GM19463 (cell line): ENCODE data around the gene SP6.

Experiments
- ATAC-seq: cut with Tn5 transposase; IDR thresholded peaks from one replicate; pipeline ENCODE4 v1.9.1; 2021; ENCODE audit warnings: mild to moderate bottlenecking, moderate library complexity; ENCODE audit not compliant: unreplicated experiment

The SP6 gene

DNA sequence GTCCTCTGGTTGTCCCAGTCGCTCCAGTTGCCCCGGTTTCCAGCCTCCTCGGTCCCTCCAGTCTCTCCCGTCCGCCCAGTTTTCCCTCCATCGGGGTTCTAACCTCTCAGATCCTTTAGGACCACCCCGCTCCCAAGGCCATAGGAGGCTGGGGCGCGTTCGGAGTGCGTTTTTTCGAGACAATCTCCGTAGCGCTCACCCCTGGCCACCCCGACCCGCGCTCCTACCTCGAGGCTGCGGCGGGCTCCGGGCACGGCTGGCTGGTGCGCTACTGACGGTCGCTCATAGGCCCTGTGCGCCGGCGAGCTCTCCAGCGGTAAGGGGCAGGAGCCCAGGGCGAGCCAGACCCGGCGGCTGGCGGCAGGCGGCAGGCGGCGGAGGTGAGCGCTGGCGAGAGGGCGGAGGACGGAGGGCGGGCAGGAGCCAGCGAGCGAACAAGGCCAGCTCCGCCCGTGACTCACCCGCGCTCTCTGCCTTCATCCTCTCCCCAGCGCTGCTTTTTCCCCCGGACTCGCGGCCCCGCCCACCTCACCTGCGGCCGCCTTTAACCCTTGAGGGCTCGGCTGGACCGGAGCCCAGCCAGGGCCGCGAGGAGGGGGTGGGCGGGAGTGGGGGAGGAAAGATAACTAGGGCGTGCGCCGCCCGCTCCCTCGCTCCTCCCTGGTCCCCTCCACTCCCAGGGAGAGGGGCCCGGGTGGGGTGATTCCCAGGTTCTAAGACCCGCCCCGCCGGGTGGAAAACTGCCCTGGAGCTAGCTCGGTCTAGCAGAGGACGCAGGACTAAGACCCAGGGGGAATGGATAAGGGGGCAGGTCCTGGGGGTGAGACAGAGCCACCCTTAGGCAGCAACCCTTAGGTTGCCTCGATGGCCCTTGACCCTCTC lies at the start of gene SP6:
Gene SP6, minus strand, starts transcription at position 472 of the 882 bp plus-strand sequence. CDS start 2,734 bp downstream, outside the sequence.
- ATAC-seq: no peak

DNA sequence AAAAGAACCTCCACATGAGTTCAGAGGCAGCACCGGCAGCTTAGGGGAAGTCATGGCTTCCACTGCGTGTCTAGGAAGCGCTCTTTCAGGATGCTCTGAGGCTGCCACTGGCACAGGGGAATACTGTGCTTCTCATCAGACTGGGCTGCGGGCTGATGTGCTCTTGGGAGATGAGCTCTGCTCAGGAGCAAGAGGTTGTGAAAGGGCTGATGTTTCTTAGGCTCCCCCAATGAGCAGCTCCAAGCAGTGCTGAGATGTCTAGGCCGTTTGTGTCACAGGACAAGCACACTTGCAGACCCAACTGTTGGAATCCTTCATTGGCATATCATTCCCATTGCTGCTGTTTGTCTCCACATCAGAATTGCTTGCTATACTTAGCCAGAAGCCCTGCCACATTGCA lies 48.7 kb upstream of the SP6 start:
- ATAC-seq: no peak

DNA sequence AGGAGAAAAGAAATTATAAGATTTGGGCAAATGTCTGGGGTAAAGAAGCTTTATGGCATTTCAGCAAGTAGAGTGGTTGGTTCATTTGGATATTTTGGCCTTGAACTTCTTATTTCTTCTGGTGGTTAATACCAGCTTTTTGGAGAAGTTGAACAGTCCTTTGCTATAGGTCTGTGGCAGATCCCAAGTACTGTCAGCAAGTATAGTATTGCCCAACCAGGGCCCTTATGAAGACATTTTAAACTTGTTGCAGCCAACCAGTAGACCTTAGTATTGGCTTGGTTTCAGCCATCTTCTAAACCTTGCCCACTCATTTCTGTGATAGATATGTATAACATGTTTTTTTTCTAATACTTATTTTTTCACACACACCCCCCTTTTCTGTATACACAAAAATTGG lies 47.3 kb upstream of the SP6 start:
- no peak for ATAC-seq

DNA sequence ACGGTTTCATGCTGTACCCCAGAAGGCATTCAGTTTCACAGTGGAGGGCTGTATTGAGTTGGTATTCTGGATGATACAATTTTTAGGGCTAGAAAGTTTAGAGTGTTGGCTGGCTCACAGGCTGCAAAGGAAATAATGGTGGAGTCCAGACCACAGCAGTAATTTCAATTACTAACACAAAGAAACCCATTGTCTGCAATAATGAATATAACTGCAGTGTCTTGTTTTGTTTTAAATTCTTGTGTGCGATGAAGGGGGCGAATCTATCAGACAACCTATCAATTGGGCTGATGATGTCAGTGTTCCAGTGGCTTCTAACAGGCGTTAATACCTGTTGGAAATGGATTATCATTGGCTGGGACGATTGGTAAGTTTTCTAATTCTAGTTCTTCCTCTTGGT lies 46.6 kb upstream of the SP6 start:
- no peak for ATAC-seq

DNA sequence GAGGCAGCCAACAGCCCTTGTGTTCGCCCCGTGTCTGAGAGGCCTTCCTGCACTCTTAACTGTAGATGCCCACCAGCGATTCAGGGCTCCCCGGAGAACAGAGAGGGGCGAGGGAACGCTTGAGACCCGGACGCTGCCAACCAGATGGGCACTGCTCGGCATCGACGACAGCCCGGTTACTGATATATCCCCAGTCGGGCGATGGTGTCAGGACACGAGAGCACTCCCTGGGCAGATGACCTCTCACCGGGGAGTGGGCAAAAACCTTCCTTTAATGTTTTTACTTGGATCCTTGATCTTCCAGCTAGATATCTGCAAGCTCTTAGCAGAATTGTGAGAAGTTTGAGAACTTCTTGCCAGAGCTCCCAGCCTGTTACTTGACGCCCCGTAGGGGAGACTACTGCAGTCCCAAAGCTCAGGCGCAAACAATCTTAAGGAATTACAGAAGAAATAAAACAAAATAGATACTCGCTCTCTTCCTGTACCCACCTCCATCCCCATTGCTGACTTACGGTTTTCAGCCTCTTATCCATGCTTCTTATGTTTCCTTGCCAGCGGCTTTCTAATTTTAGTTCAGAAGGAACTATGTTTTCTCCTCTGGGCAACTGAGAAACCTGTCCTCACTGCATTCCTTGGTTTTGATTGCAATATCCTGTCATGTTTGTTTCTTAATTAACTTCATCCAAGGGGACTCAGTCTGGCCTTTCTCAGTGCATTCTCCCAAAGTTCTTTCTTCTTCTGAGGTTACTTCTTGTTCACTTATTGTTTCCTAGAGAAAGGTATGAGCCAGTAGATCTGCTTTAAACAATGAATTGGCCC lies 45.9 kb upstream of the SP6 start:
- no peak for ATAC-seq

DNA sequence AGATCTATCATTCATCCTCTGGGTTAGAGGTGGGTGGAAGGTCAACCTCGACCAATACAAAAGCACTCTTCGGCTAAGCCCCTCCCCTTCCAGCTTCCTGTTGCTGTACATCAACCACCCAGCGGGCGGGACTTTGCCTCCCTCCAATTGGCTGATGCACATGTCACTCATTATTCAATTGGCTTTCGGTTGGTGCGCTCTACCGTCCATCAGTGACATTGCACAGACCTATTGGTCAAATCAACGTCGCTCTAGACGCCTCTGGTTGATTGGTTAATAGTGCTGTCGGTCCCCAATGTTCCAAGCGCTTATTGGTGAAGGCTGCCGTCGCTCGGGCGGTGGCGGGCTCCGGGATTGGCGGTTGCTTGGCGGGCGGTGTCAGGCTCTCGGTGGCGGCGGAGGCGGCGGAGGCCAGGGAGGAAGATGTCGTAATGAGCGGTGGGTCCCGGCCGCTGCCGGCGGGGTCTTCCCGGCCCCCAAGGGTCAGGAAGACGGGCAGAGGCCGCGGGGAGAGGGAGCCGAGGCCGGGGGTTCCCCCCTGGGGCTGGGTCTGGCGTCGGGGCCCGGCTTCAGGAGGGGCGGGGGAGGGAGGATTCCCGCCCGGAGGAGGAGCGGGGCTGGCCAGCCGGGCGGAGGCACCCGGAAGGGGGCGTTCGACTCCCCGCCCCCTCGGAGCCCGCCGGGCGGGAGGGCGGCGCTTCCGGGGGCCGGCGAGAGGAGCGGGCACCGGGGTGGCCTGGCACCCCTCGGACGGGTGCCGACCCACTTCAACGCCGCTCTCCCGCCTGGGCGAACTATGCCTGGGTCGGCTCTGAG lies 45.1 kb upstream of the SP6 start, which contains the start of gene SP2:
Gene SP2, plus strand, starts transcription at position 381 of the 816 bp plus-strand sequence. Its CDS starts 51 bp downstream, at position 432.
- ATAC-seq: peak; percentile 80

DNA sequence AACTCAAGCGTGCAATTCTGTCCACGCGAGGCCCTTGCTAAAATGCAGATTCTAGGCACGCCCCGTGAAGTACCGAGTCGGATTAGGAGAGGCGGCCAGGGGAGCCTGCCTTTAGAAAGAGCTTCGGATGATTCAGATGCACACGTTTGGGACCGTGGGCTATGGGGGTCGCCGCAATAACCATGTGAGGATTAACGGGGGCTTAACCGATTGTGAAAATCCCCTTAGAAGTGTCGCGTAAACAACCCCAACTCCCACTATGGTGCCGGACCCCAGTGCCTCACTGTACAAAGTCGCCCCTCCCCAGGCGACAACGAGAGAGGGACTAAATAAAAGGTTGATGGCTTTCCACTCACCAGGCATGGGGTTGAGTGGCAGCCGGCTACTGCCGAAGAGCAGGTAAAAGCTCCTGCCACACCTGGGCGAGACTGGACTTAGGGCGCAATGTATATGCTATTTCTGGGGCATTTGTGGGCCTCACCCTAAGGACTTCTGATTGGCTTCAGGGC lies 44.4 kb upstream of the SP6 start:
- no peak for ATAC-seq

DNA sequence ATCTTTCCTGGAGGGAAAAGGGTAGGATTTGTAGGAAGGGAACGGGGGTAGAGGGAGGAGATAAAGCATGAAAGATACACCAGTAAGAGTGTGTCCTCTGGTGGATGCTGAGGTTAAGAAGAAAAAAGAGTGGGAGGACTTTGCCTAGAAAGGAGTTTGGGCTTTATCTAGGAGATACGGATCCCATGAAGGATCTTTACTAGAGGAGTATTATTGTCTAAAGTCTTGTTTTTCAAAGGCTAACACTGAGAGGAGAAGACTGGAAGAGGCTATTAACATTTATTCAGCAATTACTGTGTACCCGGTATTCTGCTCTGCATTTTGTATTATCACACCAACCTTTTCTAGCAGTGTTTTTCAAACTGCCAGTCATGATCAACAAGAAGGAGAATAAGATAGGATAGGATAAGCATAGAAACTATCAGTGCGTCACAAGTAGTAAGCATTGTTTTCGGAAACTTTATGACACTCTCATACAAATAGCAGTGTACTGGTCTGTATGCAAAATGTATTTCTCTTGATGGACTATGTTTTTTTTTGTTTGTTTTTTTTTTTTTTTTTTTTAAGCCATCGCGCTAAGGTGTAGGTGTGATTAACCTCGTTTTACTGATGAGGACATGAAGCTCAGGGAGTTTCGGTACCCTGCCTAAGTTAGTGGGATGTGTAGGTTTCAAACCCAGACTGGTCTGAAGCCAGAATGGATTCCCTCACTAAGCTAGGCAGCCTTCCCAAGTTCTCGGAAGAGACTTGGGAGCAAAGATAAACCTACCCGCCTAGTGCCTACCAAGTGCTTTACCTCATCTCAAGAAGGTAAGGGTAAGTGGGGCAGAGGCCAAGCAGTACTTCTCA lies 43.8 kb upstream of the SP6 start:
- no peak for ATAC-seq

DNA sequence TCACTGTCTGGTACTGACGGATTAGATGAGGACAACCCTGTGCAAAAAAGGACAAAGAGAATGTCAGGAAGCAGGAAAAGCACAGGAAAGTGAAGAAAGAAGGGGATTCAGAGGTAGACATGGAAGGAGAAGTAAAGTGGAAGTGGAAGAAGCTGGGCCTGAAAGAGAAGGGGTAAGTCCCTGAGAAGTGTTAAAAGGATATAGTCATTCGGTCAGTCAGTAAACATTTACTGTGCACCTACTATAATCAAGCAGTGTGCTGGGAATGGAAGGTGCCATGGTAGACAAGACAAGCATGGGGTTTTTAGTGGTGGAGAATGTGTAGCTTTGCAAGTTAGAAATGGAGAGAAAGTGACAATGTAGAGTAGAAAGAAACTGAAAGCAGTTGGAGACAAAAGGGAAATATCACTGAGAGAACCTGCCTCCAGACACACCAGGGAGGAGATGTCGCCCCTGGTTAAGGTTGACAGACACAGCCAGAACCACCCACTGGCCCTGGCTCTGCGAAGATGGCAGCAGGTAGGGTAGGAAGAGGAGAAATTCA lies 40.7 kb upstream of the SP6 start:
- ATAC-seq: no peak

DNA sequence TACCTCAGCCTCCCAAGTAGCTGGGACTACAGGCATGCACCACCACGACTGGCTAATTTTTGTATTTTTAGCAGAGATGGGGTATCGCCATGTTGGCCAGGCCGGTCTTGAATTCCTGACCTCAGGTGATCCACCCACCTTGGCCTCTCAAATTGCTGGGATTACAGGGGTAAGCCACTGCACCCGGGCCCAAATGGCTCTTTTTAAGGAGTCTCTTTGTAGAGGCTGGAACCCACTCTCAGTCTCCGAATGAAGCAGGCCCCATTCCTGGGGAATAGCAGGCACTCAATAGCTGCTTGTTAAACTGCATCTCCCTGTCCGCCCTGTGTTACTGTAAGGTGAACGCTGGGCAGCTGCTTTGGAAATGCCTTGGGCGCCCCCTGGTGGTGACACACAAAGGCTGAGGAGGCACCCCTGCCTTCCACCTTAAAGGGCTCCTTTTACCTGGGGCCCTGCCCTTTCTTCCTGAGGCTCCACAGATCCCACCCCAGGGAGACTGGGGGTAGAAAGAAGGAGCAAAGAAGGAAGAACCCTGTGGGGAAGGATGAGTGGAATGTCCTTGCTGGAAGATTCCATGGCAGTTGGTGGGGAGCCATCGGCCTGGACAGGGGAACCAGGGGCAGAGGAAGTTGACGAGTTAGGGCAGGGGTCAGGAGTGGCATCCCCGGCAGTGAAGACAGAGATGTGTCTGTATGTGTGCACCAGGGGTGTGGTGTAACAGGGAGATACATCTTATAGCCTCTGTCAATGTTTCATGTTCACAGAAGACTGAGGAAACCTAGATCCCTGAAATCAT lies 39.0 kb upstream of the SP6 start:
- ATAC-seq: no peak

DNA sequence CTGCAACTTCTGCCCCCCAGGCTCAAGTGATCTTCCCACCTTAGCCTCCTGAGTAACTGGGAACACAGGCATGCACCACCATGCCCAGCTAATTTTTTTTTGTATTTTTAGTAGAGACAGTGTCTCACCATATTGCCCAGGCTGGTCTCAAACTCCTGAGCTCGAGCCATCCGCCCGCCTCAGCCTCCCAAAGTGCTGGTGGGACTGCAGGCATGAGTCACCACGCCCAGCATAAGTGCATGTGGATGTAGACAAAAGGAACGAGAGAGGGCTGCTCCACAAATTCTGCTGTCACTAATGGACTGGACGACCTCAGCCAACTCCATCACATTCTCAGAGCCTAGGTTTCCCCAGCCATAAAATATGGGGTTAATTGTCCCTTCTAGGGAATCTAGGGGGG lies 37.3 kb upstream of the SP6 start:
- ATAC-seq: no peak

DNA sequence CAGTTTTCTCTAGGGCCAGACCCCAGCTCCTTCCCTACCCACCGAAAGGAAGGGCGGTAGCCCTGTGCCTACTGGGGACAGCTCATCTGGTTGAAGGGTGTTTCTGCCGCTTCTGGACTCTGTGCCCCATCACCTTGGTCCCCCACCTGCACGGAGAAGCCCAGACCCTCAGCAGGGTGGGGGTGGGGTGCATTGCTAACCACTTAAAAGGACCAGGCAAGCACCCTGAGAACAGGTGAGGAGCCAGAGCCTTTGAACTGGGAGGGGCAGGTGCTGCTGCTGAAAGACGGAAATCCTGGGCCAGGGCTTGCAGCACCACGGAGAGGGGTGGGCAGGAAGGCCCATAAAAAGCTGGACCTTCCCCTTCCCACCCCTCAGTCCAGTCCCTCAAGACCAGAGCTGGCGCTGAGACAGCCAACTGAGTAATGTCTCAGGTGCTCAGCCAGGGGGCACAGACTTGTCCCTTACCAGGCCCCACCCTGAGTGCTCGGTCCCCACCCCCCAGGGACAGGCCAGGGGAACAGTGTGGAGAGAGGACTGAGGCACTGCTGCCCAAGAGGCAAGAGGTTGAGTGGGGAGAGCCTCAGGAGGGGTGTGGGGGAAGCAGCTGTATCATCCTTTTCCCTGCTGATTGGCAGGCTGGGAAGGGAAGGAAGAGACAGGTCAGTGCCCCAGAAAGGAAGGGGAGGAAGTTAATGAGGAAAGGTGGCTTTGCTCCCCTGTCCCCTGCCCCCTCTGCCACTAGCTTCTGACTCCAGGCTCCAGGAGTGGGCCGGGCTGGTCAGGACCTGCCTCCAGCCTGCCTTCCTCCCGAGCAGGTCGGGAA lies 34.2 kb upstream of the SP6 start:
- no peak for ATAC-seq

DNA sequence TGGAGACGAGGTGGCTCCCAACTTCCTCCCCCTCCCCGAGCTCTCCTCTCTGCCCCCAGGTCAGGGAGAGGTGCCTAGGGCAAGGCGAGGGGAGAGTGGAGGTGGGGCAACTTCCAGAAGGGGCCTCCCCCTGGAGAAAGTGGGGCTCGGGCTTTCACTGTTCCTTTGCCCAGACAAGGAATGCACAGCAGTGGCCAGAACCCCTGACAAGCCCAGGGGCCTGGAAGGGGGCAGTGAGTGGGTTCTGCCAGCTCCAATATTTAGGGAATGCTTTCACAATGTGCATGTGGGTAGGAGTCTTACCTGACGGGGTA lies 33.4 kb upstream of the SP6 start:
- ATAC-seq: no peak

DNA sequence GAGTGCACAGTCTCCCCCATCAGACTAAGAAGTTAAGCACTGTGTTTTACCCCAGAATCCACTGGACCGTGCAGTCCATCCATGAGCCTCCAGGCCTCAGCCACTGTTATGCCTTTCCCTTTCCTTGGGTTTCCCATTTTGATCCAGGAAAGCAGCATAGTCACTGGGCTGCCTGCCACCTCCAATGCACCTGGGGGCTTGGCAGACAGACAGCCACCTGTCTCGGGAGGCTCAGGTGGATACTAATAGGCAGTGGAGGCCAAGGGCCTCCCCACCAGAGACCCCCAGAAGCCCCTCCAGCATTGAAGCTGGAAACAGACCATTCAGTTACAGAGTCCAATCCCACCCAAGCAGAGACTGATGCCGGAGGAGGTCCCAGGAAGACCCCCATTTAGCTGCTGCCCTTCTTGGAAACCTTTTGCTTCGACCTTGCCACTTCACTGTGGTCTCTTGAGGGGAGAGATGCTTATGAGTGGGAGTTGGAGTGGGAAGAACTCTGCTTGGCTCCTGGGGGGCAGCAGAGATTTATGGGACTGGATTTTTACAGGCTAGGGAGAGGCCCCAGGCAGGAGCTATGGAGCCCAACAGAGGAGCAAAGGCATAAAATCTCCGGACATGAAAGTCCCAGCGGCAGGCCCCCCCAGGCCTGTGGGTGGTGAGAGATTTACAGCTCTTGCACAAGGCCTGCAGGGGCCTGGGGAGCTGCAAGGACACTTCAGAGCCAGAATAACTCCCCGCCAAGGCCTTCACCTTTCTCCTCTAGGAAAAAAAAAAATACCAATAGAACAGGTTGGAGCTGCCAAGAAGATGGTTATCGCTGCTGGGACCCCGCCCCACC lies 32.8 kb upstream of the SP6 start:
- ATAC-seq: no peak

DNA sequence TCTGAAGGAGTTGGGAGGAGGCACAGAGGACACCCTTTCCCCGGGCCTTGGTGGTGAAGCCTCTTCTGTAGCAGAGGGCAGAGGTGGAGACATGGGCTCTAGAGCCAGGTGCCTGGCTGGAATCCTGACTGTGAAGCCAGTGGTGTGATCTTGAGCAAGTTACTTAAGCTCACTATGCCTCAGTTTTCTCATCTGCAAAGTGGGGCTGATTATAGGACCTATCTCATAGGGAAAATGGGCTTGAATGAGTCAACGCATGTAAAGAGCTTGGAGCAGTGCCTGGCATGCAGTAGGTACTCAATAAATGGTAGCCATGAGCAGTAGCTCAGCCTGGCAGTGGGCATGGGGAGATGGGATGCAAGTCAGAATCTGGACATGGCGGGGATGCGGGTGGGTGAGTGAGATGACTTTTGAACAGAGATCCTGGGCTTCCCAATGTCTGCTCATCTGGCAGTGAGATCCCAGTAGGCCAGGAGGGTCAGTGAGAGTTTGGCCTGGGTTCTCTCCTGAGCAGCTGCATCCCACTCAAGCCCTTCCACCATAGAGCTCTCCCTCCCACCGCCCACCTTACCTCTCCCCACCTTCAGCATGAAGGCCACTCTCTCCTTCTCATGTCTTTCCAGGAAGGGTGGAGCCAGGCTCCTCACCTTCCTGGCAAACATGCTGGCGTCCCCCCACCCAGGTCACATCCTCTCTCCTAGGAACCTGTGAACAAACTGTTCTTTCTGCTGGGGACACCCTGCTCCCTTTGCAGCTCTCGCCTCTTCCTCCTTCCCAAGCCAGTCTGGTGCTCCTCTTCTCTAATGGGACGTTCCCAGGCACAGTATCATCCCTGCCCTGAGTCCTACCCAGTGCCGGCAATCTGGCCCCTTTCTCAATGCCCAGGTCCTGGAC lies 32.0 kb upstream of the SP6 start:
- no peak for ATAC-seq

DNA sequence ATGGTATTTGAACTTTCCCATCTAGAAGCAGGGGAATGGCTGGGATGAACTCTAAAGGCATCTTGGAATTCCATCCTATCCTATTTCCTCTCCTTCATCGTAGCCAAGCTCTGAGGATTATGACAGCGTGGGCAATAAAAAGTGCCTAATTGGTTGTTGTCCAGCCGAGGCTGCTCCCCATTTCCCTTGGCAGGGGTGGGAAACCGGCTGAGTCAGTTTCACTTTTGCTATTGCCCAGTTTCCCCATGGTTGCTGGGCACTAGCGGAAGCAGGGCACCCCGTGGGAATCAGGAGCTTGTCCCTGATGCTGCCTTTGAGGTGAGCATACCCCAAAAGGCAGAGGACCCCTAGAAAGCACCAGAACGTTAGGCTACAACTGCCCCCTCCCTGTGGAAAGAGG lies 31.3 kb upstream of the SP6 start:
- ATAC-seq: no peak
